CD4-positive, alpha-beta T cell treated with Interleukin-4 for 4 hours (primary cell): Measurements from ENCODE around the gene CABP2.
"Not testable (repeated sequence)": the region's sequence is repeated elsewhere in the genome, so short reads cannot be mapped to it uniquely, and the experiment has no call there.

Experiments used
- DNase-seq: peaks from one replicate; pipeline ENCODE4 v3.0.0-alpha.2; 2020

The CABP2 gene

GRCh38 chr11:67522844-67523555, at the start of gene CABP2:
CABP2 (minus strand) TSS chr11:67523446; CDS start chr11:67523326, 120 bp downstream.
- DNase-seq = no peak

- DNase-seq = peak; percentile 21
These were observed 49.6 kb upstream of the CABP2 start for GRCh38 chr11:67572747-67573419.

DNA sequence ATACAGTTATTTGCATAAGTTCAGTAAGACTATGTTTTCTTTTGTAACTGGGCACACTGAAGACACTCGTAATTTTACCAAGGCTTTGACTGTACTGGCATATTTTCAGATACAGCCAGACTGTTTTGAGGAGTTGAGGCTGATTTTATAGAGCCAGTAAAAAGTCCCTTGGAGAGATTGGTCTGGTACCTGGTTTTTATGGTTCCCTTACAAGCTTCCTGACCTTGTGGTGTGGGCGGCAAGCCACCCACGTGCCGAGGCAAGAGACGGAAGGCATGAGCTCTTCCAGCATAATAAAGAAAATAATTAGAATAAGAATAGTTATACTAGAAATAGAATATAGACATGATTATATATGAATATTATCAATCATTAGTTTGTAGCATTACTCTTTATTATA, 49.1 kb upstream of the CABP2 start:
- DNase-seq = no peak

- DNase-seq = no peak
These were observed 48.2 kb upstream of the CABP2 start for GRCh38 chr11:67571443-67571842.

DNA sequence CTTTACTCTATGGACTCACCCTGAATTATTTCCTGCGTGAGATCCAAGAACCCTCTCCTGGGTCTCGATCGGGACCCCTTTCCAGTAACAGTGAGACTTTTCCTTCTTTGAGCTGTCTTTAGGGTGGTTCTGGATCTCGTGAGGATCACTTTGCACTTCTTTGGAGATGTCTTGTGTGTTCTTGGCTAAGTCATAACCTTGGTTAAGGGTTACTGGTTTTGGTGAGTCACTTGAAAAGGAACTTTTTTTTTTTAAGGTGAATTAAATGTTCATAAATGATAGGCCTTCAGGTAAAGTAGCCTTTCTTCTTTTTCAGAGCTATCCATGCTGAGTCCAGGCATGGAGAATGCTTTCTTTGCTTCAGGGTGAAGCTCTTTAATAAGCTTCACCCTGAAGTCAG, 41.0 kb upstream of the CABP2 start:
- DNase-seq = no peak

GRCh38 chr11:67563705-67564114, 40.5 kb upstream of the CABP2 start:
- DNase-seq = not testable (repeated sequence)

DNA sequence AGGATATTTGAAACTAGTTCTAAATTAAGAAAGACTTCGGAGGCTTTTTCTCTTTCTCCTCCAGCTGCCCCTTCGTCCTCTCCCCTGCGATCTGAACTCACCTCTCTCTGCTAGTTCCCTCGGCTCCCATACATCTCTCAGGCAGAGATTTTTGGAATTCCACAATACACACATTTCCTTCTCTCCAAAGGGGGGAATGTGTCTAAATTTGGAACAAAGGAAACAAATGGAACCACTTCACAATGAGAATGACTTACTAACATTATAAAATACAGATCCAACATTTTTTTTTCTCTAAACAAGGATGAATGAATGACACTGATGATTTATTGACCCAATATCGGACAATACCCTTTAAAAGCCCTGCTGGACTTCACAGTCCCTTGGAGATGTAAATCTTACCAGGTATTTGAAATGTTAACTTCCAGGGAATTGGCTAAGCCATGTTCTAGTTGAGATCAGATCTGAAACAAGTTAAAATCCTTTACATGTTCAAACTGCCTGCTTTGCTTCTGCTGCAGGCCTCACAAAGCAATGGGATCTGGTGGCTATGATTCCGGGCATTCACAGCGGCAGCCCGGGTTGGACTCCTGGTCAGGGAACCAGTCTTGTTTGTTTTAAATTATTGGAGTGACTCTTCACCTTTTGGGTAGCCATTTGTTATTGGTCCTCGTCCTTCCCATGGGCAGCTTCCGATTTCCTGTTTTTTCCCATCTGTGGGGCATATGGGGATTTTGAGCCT, 39.9 kb upstream of the CABP2 start:
- no peak for DNase-seq

GRCh38 chr11:67561971-67562619, 38.8 kb upstream of the CABP2 start:
- DNase-seq = no peak

DNA sequence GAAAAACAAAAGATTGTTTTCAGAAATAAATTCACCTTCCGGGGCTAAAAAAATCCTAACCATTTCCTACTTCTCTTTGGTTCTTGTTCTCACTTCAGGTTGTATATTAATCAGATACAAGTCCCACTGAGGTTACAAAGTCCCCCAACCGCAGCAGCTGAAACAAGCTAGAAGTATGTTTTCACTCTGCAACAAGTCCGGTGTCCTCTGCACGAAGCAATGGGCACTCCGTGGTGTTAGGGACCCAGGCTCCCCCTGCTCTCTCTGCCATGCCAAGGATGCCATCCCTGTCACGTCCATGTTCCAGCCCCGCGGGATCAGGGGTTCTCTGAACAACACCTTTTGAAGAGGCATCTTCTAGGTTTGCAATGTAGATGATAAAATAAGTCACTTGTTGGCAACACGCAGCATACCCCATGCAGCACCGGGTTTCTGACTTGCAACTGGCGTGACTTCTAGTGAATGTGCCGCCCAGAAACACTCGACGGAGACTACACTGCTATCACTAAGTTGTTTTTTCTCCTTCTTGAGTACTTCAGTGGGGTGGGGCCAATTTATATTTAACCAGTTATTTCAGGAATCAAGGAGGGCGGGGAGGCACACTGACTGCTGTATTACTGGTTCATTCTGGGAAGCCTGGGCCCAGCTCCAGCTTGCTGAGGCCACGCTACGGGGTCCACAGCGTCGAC, 35.0 kb upstream of the CABP2 start:
- DNase-seq = no peak

- no peak for DNase-seq
These were observed 33.0 kb upstream of the CABP2 start for GRCh38 chr11:67556244-67556643.

DNA sequence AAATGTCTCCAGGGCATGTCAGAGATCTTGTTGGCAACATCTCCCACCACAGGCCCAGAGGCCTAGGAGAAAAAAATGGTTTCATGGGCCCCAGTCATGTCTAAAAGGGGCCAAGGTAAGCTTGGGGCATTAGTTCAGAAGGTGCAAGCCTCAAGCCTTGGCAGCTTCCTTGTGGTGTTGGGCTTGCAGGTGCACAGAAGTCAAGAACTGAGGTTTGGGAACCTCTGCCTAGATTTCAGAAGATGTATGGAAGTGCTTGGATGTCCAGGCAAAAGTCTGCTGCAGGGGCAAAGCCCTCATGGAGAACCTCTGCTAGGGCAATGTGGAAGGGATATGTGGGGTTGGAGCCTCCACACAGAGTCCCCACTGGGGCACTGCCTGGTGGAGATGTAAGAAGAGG, 28.5 kb upstream of the CABP2 start:
- DNase-seq = not testable (repeated sequence)

- DNase-seq = no peak
These were observed 27.9 kb upstream of the CABP2 start for GRCh38 chr11:67551127-67551526.

DNA sequence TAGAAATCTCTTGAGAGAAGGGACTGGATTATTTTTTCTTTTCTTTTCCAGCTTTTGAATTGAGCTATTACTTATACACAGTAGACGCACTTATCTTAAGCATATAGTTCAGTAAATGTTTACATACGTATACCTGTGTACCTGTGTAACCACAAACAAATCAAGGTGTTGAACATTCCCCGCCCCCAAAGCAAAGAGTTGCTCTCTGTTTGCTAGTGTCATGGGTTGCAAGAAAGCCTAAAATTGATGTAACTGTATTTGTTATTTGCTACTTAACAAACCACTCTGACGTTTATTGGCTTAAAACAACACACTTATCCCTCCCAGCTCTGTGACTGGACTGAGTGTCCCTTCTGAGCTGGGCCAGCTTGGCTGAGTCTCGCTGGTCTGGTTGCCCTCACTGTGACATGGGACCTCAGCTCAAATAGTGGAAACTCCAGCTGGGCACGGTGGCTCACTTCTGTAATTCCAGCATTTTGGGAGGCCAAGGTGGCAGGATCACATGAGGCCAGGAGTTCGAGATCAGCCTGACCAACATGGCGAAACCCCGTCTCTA, 25.4 kb upstream of the CABP2 start:
- DNase-seq = no peak

DNA sequence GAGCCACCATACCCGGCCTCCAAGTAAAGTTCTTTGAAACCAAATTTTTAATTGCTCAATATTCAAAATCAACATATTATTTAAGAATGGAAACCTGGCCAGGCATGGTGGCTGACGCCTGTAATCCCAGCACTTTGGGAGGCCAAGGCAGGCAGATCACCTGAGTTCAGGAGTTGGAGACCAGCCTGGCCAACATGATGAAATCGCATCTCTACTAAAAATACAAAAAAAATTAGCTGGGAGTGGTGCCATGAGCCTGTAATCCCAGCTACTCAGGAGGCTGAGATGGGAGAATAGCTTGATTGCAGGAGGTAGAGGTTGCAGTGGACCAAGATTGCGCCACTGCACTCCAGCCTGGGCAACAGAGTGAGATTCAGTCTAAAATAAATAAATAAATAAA, 24.9 kb upstream of the CABP2 start:
- not testable (repeated sequence) for DNase-seq

GRCh38 chr11:67545280-67545679, 22.0 kb upstream of the CABP2 start:
- DNase-seq = no peak

DNA sequence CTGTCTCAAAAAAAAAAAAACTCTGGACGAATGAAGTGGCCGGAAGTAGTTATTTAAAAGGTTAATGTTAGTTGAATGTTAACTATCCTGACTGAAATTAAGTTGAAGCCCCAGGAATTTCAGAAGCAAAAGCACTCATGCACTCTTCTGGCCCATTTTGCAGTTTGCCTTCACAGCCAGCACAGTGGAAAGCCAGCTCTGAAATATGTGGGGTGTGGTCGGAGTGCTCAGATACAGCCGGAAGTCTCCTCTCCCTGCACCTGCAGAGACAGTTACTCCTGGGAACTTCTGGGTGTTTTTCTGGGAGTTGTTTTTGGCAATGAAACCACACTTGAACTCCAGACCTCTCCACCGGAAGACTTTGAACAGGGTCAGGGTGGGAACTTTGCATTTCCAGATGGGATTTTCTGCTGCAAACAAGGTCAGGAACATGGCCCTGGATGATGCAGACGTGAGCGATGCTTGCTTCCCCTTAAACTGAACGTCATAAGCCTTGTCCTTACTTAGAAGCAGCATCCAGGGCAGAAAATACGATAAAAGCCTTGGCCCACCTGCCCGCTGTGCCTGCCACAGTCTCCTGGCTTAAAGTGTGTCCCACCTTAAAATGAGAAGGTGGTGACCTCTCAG, 21.5 kb upstream of the CABP2 start:
- no peak for DNase-seq

GRCh38 chr11:67543585-67543984, 20.3 kb upstream of the CABP2 start:
- DNase-seq = no peak

DNA sequence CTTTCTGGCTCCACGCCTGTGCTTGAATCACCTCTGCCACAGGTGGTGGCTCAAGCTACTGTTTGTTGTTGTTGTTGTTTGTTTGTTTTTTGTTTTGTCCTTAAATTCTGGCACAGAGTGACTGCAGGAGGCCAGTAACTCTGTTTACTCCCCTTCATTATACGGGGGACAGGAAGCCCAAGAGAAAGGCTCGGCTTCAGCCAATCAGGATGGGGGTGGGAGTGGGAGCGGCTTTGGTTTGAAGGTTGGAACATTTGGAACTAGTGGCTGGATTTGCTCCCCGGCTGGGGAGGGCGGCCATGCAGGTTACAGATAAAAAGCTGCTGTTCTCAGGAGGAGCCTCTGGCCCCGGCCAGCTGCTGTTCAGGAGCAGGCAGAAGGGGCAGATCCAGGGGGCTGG, 19.7 kb upstream of the CABP2 start:
- DNase-seq = no peak

DNA sequence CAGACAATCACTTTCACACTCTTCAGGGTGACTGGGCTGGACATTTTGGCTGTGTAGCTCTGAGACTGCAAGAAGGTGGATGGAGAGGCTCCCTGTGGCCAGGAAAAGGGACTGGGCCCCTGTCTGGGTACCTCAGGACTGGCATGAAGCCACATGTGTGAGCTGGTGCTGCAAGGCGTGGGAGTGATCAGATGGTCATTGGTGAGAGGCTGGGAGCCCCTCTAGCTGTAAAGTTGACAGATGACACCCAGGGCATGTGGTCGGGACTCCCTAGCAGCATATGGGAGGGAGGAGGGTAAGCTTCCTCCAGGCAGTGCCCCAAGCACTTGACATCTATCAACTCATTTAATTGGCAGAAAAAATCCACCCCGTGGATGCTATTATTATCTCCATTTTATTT, 18.9 kb upstream of the CABP2 start:
- DNase-seq = no peak

DNA sequence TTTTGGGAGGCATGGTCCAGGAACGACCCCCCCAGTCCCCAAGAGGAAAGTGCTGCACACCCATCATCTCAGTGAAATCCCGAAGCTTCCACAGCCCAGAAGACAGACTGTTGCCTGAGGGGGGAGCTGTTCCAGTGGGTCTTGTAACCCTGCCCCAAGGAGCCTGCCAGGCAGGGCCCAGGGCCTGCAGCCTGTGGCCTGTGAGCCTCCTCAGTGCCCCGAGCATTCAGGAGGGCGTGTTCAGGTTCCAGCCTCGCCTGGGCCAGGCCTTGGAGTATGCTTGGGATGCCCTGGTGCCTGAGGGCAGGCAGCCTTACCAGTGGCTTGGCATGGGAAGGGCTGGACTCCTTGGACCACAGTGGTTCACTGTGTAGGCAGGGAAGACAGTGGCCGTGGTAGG, 18.0 kb upstream of the CABP2 start:
- no peak for DNase-seq

DNA sequence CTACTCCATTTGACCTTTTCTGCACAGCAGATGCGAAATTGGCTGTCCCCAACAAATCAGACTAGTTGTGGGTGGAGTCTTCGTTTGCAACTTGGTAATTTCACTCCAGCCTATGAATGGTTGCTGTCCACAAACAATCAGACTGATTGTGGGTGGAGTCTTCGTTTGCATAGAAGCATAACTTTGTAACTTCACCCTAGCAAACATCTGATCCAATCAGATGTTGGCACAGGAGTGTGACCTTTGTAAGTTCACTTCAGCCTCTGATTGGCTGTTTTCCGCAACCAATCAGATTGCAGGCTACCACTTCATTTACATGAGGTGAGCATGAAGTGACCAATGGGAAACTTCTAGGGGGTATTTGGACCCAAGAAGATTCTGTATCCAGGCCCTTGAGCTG, 16.3 kb upstream of the CABP2 start:
- DNase-seq = no peak
